Measurements from ENCODE around the gene CMBL.
A peak's percentile ranks its signal among the peaks of the same experiment; 100 is the strongest.
"Not testable (repeated sequence)": the region's sequence is repeated elsewhere in the genome, so short reads cannot be mapped to it uniquely, and the experiment has no call there.

The CMBL gene

DNA sequence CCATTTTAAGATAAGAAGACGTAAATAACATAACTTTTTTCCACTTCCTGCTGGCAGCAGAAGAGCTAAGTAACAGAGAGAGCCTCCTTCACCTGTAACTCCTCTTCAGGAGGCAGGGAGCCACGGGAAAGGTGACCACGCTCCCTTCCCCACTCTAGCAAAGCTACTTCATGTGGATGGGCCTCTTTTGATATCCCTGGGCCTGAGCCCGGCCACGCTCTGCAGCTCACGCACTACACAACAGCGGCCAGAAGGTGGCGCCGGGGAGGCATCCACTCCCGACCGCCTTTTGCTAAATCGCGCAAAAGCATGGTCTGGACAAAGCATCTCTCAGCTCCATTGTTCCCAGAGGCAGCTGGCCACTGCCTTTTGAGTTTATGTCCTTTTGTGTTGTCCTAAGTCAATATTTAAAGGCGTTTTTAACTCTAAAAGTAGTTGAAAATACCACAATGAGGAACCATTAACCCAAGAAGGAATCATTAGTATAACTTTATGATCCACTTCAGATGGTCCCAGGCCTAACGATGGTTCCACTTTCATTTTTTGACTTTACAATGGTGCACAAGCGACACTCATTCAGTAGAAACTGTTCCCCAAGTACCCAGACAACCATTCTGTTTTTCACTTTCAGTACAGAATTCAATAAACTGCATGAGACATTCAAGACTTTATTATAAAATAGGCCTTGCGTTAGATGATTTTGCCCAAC lies 23.6 kb downstream of the CMBL start:
- Mint-ChIP-seq H3K9me3 (no peaks in the 10 kb centered on the region), H3K36me3 (no peaks in the 10 kb centered on the region), H3K4me1 (peaks cover 12% of the 10 kb centered on the region), H3K27me3 (peaks cover 3% of the 10 kb centered on the region), H3K27ac (no peak overlapping the region), H3K4me3 (no peak overlapping the region)

DNA sequence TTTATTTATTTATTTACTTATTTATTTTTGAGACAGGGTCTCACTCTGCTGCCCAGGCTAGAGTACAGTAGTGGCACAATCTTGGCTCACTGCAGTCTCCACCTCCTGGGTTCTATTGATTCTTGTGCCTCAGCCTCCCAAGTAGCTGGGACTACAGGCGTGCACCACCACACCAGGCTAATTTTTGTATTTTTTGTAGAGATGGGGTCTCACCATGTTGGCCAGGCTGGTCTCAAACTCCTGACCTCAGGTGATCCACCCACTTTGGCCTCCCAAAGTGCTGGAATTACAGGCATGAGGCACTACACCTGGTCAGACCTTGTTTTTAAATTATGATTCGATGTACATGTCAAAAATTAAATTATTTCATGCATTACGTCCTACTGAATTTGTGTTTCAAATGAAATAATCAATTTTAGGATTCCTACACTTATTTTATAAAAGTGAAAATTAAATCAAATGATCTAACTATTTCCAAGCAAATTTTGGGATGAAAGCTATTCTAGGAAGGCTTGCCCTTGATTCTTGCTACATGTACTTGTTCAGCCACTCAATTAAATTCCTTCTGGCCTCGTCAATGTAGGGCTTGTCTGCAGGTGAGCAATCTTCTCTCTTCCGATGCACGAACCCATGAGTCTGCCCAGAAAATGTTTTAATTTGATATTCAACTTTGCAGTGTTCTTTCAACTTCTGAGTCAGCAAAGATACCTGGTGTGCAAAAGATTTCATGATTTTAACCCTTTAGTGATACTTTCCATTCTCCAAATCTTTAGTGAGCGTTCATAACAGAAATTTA lies 27.6 kb downstream of the CMBL start:
- Mint-ChIP-seq H3K9me3 (no peaks in the 10 kb centered on the region), H3K4me1 (peaks cover 14% of the 10 kb centered on the region), H3K36me3 (no peaks in the 10 kb centered on the region)

GRCh38 chr5:10279328-10279727 lies 28.4 kb downstream of the CMBL start:
- Mint-ChIP-seq H3K36me3 (no peaks in the 10 kb centered on the region), H3K27me3 (no peaks in the 10 kb centered on the region), H3K9me3 (no peaks in the 10 kb centered on the region), H3K27ac (no peak overlapping the region), H3K4me1 (peaks cover 16% of the 10 kb centered on the region), H3K4me3 (no peak overlapping the region)

More for the DNA sequence above, 27.6 kb downstream of the CMBL start:
- no peak overlapping the region for H3K4me3 Mint-ChIP-seq
- no peak overlapping the region for H3K27ac Mint-ChIP-seq
- no peaks in the 10 kb centered on the region for H3K27me3 Mint-ChIP-seq

- H3K27ac Mint-ChIP-seq, result no peak overlapping the region
- H3K27me3 Mint-ChIP-seq, result no peaks in the 10 kb centered on the region
- no peak overlapping the region for H3K4me3 Mint-ChIP-seq
These were observed 28.9 kb downstream of the CMBL start for GRCh38 chr5:10278658-10279279.

GRCh38 chr5:10277773-10278630 lies 29.7 kb downstream of the CMBL start:
- Mint-ChIP-seq H3K4me1 (peaks cover 9% of the 10 kb centered on the region), H3K36me3 (no peaks in the 10 kb centered on the region), H3K27me3 (no peaks in the 10 kb centered on the region), H3K9me3 (no peaks in the 10 kb centered on the region), H3K4me3 (no peak overlapping the region), H3K27ac (no peak overlapping the region)

More at GRCh38 chr5:10278658-10279279, 28.9 kb downstream of the CMBL start:
- Mint-ChIP-seq H3K4me1 (peaks cover 11% of the 10 kb centered on the region), H3K9me3 (no peaks in the 10 kb centered on the region), H3K36me3 (no peaks in the 10 kb centered on the region)

- H3K27me3 Mint-ChIP-seq, result no peaks in the 10 kb centered on the region
- H3K4me3 Mint-ChIP-seq, result no peak overlapping the region
- H3K27ac Mint-ChIP-seq, result no peak overlapping the region
These were observed 31.0 kb downstream of the CMBL start for GRCh38 chr5:10276691-10277090.

DNA sequence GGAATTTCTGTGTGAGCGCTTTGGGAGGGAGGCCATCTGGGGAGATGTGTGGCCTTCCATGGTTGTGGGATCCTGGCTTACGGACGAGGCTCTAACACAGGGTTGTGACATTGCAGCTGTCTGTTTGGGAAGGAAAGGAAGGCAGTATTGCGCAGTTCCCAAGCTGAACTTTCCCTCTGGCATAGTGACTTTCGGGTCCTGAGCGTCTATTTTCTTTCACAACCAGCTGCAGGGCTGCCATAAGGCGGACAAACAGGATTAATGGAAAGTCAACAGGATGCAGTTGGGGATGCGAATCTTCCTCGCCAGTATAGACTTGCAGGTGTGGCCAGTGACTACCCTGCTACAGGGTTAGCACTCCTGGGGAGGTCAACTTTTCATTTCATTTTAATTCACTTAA lies 31.7 kb downstream of the CMBL start:
- no peaks in the 10 kb centered on the region for H3K9me3 Mint-ChIP-seq
- no peaks in the 10 kb centered on the region for H3K27me3 Mint-ChIP-seq
- no peak overlapping the region for H3K4me3 Mint-ChIP-seq
- no peak overlapping the region for H3K27ac Mint-ChIP-seq
- peaks cover 17% of the 10 kb centered on the region for H3K4me1 Mint-ChIP-seq
- H3K36me3 Mint-ChIP-seq, result no peaks in the 10 kb centered on the region

More at GRCh38 chr5:10276691-10277090, 31.0 kb downstream of the CMBL start:
- Mint-ChIP-seq H3K9me3 (no peaks in the 10 kb centered on the region), H3K36me3 (no peaks in the 10 kb centered on the region), H3K4me1 (peaks cover 17% of the 10 kb centered on the region)

- Mint-ChIP-seq H3K9me3 (no peaks in the 10 kb centered on the region), H3K27ac (no peak overlapping the region), H3K36me3 (no peaks in the 10 kb centered on the region), H3K27me3 (no peaks in the 10 kb centered on the region), H3K4me3 (no peak overlapping the region), H3K4me1 (peaks cover 17% of the 10 kb centered on the region)
These were observed 32.2 kb downstream of the CMBL start for GRCh38 chr5:10275460-10275859.

GRCh38 chr5:10272875-10273209 lies 34.9 kb downstream of the CMBL start:
- not testable (repeated sequence) for H3K27me3 Mint-ChIP-seq, H3K9me3 Mint-ChIP-seq, H3K36me3 Mint-ChIP-seq, H3K4me3 Mint-ChIP-seq, H3K27ac Mint-ChIP-seq
- peaks cover 17% of the 10 kb centered on the region for H3K4me1 Mint-ChIP-seq

DNA sequence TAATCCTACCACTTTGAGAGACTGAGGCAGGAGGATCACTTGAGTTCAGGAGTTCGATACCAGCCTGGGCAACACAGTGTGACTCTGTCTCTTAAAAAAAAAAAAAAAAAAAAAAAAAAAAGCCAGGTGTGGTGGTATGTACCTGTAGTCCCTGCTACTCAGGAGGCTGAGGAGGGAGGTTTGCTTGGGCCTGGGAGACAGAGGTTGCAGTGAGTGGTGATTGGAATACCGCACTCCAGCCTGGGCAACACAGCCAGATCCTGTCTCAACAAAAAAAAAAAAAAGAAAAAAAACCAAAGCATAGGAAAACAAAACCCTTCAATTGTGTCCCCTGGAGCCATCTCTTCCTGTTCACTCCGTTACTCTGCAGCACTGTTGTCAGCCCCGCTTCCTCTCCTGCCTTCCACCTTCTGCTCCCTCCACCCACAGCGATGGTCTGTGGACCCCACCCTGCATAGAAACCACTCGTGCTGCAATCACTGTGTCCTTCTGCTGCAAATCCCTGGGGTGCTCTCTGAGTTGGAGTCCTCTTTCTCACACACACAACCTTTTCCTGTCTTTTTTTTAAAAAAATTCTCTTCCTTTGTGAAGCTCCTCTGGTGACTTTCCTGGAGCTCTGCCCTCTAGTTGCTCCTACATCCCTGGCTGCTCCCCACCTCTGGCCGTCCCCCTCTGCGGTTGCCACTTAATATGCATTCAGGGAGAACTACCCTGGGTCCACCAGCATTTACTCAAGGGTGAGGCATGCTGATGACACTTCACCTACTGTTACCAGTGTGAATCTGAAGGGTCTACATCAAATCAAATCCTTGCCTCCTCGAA lies 35.4 kb downstream of the CMBL start:
- H3K27ac Mint-ChIP-seq, result no peak overlapping the region
- peaks cover 17% of the 10 kb centered on the region for H3K4me1 Mint-ChIP-seq
- no peaks in the 10 kb centered on the region for H3K9me3 Mint-ChIP-seq
- H3K4me3 Mint-ChIP-seq, result no peak overlapping the region
- H3K36me3 Mint-ChIP-seq, result no peaks in the 10 kb centered on the region
- no peaks in the 10 kb centered on the region for H3K27me3 Mint-ChIP-seq

- Mint-ChIP-seq H3K27ac (no peak overlapping the region), H3K4me3 (no peak overlapping the region)
These were observed 39.6 kb downstream of the CMBL start for GRCh38 chr5:10268100-10268499.

DNA sequence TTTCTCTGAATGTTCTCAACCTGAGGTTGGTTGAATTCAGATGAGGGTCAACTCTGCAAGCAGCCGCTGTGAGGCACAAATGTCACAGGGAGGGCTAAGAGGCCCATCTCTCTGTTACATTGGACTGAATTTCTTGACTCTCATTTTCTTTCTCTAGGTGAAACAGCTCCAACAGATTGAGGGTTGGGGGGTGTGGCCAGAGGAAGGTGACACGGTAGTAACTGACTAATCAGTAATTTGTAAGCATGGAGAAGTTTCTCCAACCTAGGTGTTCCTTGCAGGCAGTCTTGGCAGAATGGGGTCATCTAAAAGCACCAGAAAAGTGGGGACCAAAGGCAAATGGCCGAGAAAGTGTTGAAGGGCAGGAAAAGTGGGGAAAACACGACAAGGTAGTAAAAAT lies 40.9 kb downstream of the CMBL start:
- no peaks in the 10 kb centered on the region for H3K9me3 Mint-ChIP-seq
- no peak overlapping the region for H3K4me3 Mint-ChIP-seq
- H3K27ac Mint-ChIP-seq, result peak overlapping the region; percentile 59
- peaks cover 11% of the 10 kb centered on the region for H3K36me3 Mint-ChIP-seq
- H3K27me3 Mint-ChIP-seq, result no peaks in the 10 kb centered on the region
- H3K4me1 Mint-ChIP-seq, result no peaks in the 10 kb centered on the region

More at GRCh38 chr5:10268100-10268499, 39.6 kb downstream of the CMBL start:
- Mint-ChIP-seq H3K36me3 (peaks cover 3% of the 10 kb centered on the region), H3K27me3 (no peaks in the 10 kb centered on the region), H3K9me3 (no peaks in the 10 kb centered on the region), H3K4me1 (peaks cover 9% of the 10 kb centered on the region)

DNA sequence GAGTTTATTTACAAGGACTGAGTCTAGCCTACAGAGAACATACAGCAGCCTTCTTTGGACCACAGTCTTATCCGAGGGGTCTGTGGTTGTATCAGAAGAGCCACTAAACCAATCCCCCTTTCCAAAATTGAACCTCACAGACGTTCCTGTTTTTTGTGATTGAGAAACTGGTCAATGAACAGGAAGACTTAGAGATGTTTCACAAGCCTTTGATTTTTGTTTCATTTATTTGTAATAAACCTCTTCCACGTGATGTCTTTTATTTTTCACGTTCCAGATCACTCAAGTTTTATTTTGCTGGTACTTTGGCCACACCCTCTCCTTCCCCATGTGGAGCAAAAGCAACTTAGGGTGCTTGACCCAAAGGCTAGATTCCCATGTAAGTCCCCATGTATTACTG lies 41.6 kb downstream of the CMBL start:
- H3K27ac Mint-ChIP-seq, result no peak overlapping the region
- H3K27me3 Mint-ChIP-seq, result no peaks in the 10 kb centered on the region

GRCh38 chr5:10265245-10266109 lies 42.2 kb downstream of the CMBL start:
- no peak overlapping the region for H3K4me3 Mint-ChIP-seq
- H3K4me1 Mint-ChIP-seq, result no peaks in the 10 kb centered on the region
- no peaks in the 10 kb centered on the region for H3K27me3 Mint-ChIP-seq
- peaks cover 14% of the 10 kb centered on the region for H3K36me3 Mint-ChIP-seq
- H3K9me3 Mint-ChIP-seq, result no peaks in the 10 kb centered on the region
- no peak overlapping the region for H3K27ac Mint-ChIP-seq

More for the DNA sequence above, 41.6 kb downstream of the CMBL start:
- no peaks in the 10 kb centered on the region for H3K9me3 Mint-ChIP-seq
- H3K4me1 Mint-ChIP-seq, result no peaks in the 10 kb centered on the region
- no peak overlapping the region for H3K4me3 Mint-ChIP-seq
- H3K36me3 Mint-ChIP-seq, result peaks cover 11% of the 10 kb centered on the region
